CD14-positive monocyte (primary cell): ENCODE data around the gene NKX1-1. TPM values are rescaled to one million over a fixed set of nuclear protein-coding genes. Genes with fewer than 3 reads are reported as not detected.
A peak's percentile ranks its signal among the peaks of the same experiment; 100 is the strongest.
"Not testable (repeated sequence)": the region's sequence is repeated elsewhere in the genome, so short reads cannot be mapped to it uniquely, and the experiment has no call there.

Source experiments
- DNase-seq, 3 donors: peaks; one replicate each; pipeline ENCODE4 v3.0.0-alpha.2; 2011 to 2022
- H2AFZ ChIP-seq: 2 replicates; pipeline ENCODE4 v1.6.0; 2012; ENCODE audit warnings: mild to moderate bottlenecking, low read depth, low read length, inconsistent platforms; ENCODE audit not compliant: insufficient read depth, poor library complexity, severe bottlenecking
- H3K27ac ChIP-seq, 2 donors: 1 replicate in 1 of 2; 2 replicates in 1 of 2; pipeline ENCODE4 v1.5.1; 2012 to 2013; ENCODE audit warnings: low read length in 2 of 2, control low read depth in 1 of 2, inconsistent platforms in 1 of 2, low read depth in 1 of 2, mild to moderate bottlenecking in 1 of 2
- H3K27me3 ChIP-seq, 2 donors: one replicate each; pipeline versions ENCODE4 v1.6.0 to v1.6.1; 2011 to 2013; ENCODE audit warnings: low read length in 2 of 2; ENCODE audit not compliant: control insufficient read depth in 2 of 2, insufficient read depth in 2 of 2
- H3K36me3 ChIP-seq, 2 donors: replicated peaks in 1 of 2; 1 replicate in 1 of 2; 2 replicates in 1 of 2; pipeline versions ENCODE4 v1.5.1 to v1.6.1; 2012 to 2013; ENCODE audit warnings: low read length in 2 of 2, control low read depth in 1 of 2, inconsistent platforms in 1 of 2, mild to moderate bottlenecking in 1 of 2; ENCODE audit not compliant: insufficient read depth in 2 of 2, control insufficient read depth in 1 of 2
- H3K4me1 ChIP-seq, 2 donors: 1 replicate in 1 of 2; 2 replicates in 1 of 2; pipeline versions ENCODE4 v1.5.1 to v1.6.1; 2012 to 2013; ENCODE audit warnings: low read length in 2 of 2, control low read depth in 1 of 2, inconsistent platforms in 1 of 2, mild to moderate bottlenecking in 1 of 2, moderate library complexity in 1 of 2; ENCODE audit not compliant: insufficient read depth in 2 of 2, control insufficient read depth in 1 of 2
- H3K4me2 ChIP-seq: replicated peaks from 2 replicates; pipeline ENCODE3; 2012; ENCODE audit warnings: low read length, moderate library complexity, mild to moderate bottlenecking; ENCODE audit not compliant: poor library complexity, severe bottlenecking; ENCODE audit errors: extremely low read depth
- H3K4me3 ChIP-seq, 3 experiments: fragments of 200-600 bp in 1 of 3; sonication (generic) in 1 of 3; replicated peaks in 1 of 3; 1 replicate in 2 of 3; 2 replicates in 1 of 3; pipeline ENCODE4 v1.5.1; 2011 to 2013; ENCODE audit warnings: low read length in 3 of 3, mild to moderate bottlenecking in 3 of 3, control low read depth in 2 of 3, low read depth in 2 of 3, inconsistent platforms in 1 of 3, moderate library complexity in 1 of 3
- H3K79me2 ChIP-seq: 2 replicates; pipeline ENCODE4 v1.6.0; 2012; ENCODE audit warnings: mild to moderate bottlenecking, control low read depth, inconsistent platforms, low read length, moderate library complexity; ENCODE audit not compliant: insufficient read depth
- H3K9ac ChIP-seq: 2 replicates; pipeline ENCODE4 v1.6.0; 2017; ENCODE audit warnings: low read length, mild to moderate bottlenecking; ENCODE audit not compliant: insufficient read depth, poor library complexity, severe bottlenecking
- H3K9me3 ChIP-seq, 2 donors: replicated peaks in 1 of 2; 1 replicate in 1 of 2; 2 replicates in 1 of 2; pipeline versions ENCODE4 v1.5.1 to v1.6.1; 2012 to 2013; ENCODE audit warnings: low read length in 2 of 2, control low read depth in 1 of 2; ENCODE audit not compliant: control insufficient read depth in 1 of 2, insufficient read depth in 1 of 2
- H4K20me1 ChIP-seq: 2 replicates; pipeline ENCODE4 v1.6.0; 2012; ENCODE audit warnings: mild to moderate bottlenecking, low read length, control low read depth, moderate library complexity; ENCODE audit not compliant: insufficient read depth
- H3K27ac Mint-ChIP-seq, 7 donors: one replicate each; pipeline ENCODE4 v1.8.0; 2020; ENCODE audit warnings: mild to moderate bottlenecking in 7 of 7, mixed read lengths in 7 of 7, moderate library complexity in 6 of 7, inconsistent platforms in 2 of 7
- H3K27me3 Mint-ChIP-seq, 3 donors: one replicate each; pipeline ENCODE4 v1.8.0; 2021 to 2022; ENCODE audit warnings: low read depth in 3 of 3, mild to moderate bottlenecking in 3 of 3, mixed read lengths in 3 of 3, moderate library complexity in 3 of 3, inconsistent platforms in 1 of 3
- H3K36me3 Mint-ChIP-seq, 2 donors: one replicate each; pipeline ENCODE4 v1.8.0; 2020; ENCODE audit warnings: mixed read lengths in 2 of 2, inconsistent platforms in 1 of 2, mild to moderate bottlenecking in 1 of 2
- H3K4me1 Mint-ChIP-seq: one replicate; pipeline ENCODE4 v1.8.0; 2020; ENCODE audit warnings: mild to moderate bottlenecking, mixed read lengths
- H3K4me3 Mint-ChIP-seq, 2 donors: one replicate each; pipeline ENCODE4 v1.8.0; 2020; ENCODE audit warnings: mild to moderate bottlenecking in 2 of 2, mixed read lengths in 2 of 2, moderate library complexity in 1 of 2
- H3K9me3 Mint-ChIP-seq, 7 donors: one replicate each; pipeline ENCODE4 v1.8.0; 2020 to 2022; ENCODE audit warnings: mixed read lengths in 7 of 7, mild to moderate bottlenecking in 6 of 7, moderate library complexity in 6 of 7, inconsistent platforms in 2 of 7
- CTCF ChIP-seq: fragments of 200-600 bp; IDR thresholded peaks from one replicate; pipeline ENCODE4 v1.8.0; 2022; ENCODE audit warnings: antibody characterized with exemption, mild to moderate bottlenecking
- WGBS: methylation state at CpG from one replicate; pipeline ENCODE4 v1.1.5; 2013; ENCODE audit warnings: missing lambda C conversion rate; ENCODE audit not compliant: insufficient coverage; 5-methylcytosine and 5-hydroxymethylcytosine counted together
- intact Hi-C, 2 donors: fragments of 100-400 bp; cut with micrococcal nuclease; formaldehyde crosslinking; loops; one replicate each; pipeline versions ENCODE4 v1.15.0 to v1.15.1; 2023
- polyA plus RNA-seq, 3 donors: library from polyadenylated mRNA; depleted of rRNA in 1 of 3; unstranded in 2 of 3; stranded (reverse) in 1 of 3; fragments of 300-500 nt in 2 of 3; fragments of >200 nt in 1 of 3; fragmentation: Illumina TruSeq in 2 of 3; gene quantifications; 1 replicate in 2 of 3; 2 replicates in 1 of 3; pipeline ENCODE4 v1.2.3, GENCODE V29; 2012 to 2021

Gene NKX1-1
- polyA plus RNA-seq, 3 donors, result not detected

- Mint-ChIP-seq H3K27ac (no peak overlapping the region), H3K36me3 (peaks cover 43 to 65% of the 10 kb centered on the region in 2 donors), H3K4me3 (no peak overlapping the region), H3K27me3 (no peaks in the 10 kb centered on the region), H3K9me3 (peaks cover 0 to 18% (median 9%) of the 10 kb centered on the region in 7 donors), H3K4me1 (no peaks in the 10 kb centered on the region)
- Histone ChIP-seq H3K79me2 (no peaks in the 10 kb centered on the region), H3K27ac (no peak overlapping the region), H4K20me1 (no peaks in the 10 kb centered on the region), H3K4me1 (no peaks in the 10 kb centered on the region), H3K27me3 (no peaks in the 10 kb centered on the region), H3K4me3 (no peak overlapping the region), H3K4me2 (no peak overlapping the region), H3K9me3 (peaks cover 0 to 15% of the 10 kb centered on the region in 2 donors), H3K9ac (no peak overlapping the region), H2AFZ (no peak overlapping the region), H3K36me3 (peaks cover 36 to 67% of the 10 kb centered on the region in 2 donors)
- intact Hi-C loops, result no loop called here
- no peak for TF ChIP-seq CTCF
- DNase-seq, result no peak
- WGBS, result 93% methylated on average over 13 of the region's 14 CpGs
Measured at GRCh38 chr4:1374706-1375045, 31.6 kb downstream of the NKX1-1 start.

- Mint-ChIP-seq H3K36me3 (peaks cover 43 to 68% of the 10 kb centered on the region in 2 donors), H3K27ac (no peak overlapping the region), H3K27me3 (no peaks in the 10 kb centered on the region), H3K4me3 (no peak overlapping the region), H3K9me3 (peaks cover 0 to 18% (median 9%) of the 10 kb centered on the region in 7 donors), H3K4me1 (no peaks in the 10 kb centered on the region)
- Histone ChIP-seq H2AFZ (no peak overlapping the region), H3K4me2 (no peak overlapping the region), H3K36me3 (peaks cover 36 to 67% of the 10 kb centered on the region in 2 donors), H3K9ac (no peak overlapping the region), H3K4me1 (no peaks in the 10 kb centered on the region), H3K27me3 (no peaks in the 10 kb centered on the region), H3K27ac (no peak overlapping the region), H3K79me2 (no peaks in the 10 kb centered on the region), H3K9me3 (peaks cover 0 to 15% of the 10 kb centered on the region in 2 donors), H3K4me3 (no peak overlapping the region), H4K20me1 (no peaks in the 10 kb centered on the region)
- intact Hi-C loops, result no loop called here
- DNase-seq, result no peak
- TF ChIP-seq CTCF, result no peak
- 95% methylated on average over 36 of the region's 42 CpGs for WGBS
Measured at GRCh38 chr4:1373892-1374705, 32.1 kb downstream of the NKX1-1 start.

- 100% methylated on average over 2 of the region's 22 CpGs for WGBS
- H3K4me2 ChIP-seq, H3K9ac ChIP-seq, H3K4me3 Mint-ChIP-seq, H3K27me3 ChIP-seq, H3K4me3 ChIP-seq, H2AFZ ChIP-seq, H3K4me1 Mint-ChIP-seq, intact Hi-C loops, DNase-seq, H3K4me1 ChIP-seq, H3K27ac ChIP-seq, H3K79me2 ChIP-seq, H4K20me1 ChIP-seq, H3K27me3 Mint-ChIP-seq: not testable (repeated sequence)
- peaks cover 0 to 15% of the 10 kb centered on the region in 2 donors for H3K9me3 ChIP-seq
- peaks cover 41 to 76% of the 10 kb centered on the region in 2 donors for H3K36me3 ChIP-seq
- Mint-ChIP-seq H3K27ac (peak overlapping the region in 1 of 7 donors; percentile 71), H3K9me3 (peaks cover 0 to 18% (median 9%) of the 10 kb centered on the region in 7 donors), H3K36me3 (peaks cover 48 to 79% of the 10 kb centered on the region in 2 donors)
Measured at GRCh38 chr4:1372576-1372975, 33.7 kb downstream of the NKX1-1 start.
